IMR-90 (cell line): ENCODE measurements around the gene DMRT2. TPM values are rescaled to one million over a fixed set of nuclear protein-coding genes. Genes with fewer than 3 reads are reported as not detected.

ENCODE experiments used
- ATAC-seq: fragments of 200-7000 bp; cut with Tn5 transposase; 2 replicates; pipeline ENCODE4 v1.9.1; 2020; ENCODE audit warnings: low read depth, mild to moderate bottlenecking, moderate library complexity
- BruUV-seq: library from RNA; stranded (reverse); fragments of 400-500 nt; replicated peaks from 2 replicates; lab custom pipeline; 2021; lab: Mats Ljungman, UMichigan
- CTCF ChIA-PET: fragments of 300-600 bp; formaldehyde crosslinking; extraction: SDS; loops from one replicate; lab custom pipeline; 2021; ENCODE audit warnings: antibody characterized with exemption; lab: Yijun Ruan, JAX
- POLR2A ChIA-PET: fragments of 300-600 bp; sonication (Branson Sonifier 250); formaldehyde crosslinking; loops from one replicate; lab custom pipeline; 2022; ENCODE audit warnings: antibody characterized with exemption; ENCODE audit not compliant: unreplicated experiment; lab: Charles Lee
- DNase-seq: peaks from one replicate; pipeline ENCODE4 v3.0.0; 2013
- H2AFZ ChIP-seq: replicated peaks from 2 replicates; pipeline ENCODE3; 2013; ENCODE audit warnings: low read length, mild to moderate bottlenecking; ENCODE audit not compliant: poor library complexity
- H2AK5ac ChIP-seq: 2 replicates; pipeline ENCODE4 v1.6.1; 2013; ENCODE audit warnings: low read depth, low read length, inconsistent platforms
- H2AK9ac ChIP-seq: replicated peaks from 2 replicates; pipeline ENCODE3; 2013; ENCODE audit warnings: mild to moderate bottlenecking, low read depth, low read length, moderate library complexity; ENCODE audit not compliant: poor library complexity
- H2BK120ac ChIP-seq: 2 replicates; pipeline ENCODE4 v1.6.1; 2013; ENCODE audit warnings: low read depth, low read length, inconsistent platforms
- H2BK15ac ChIP-seq: 3 replicates; pipeline ENCODE4 v1.6.1; 2013; ENCODE audit warnings: low read depth, low read length, inconsistent platforms
- H2BK20ac ChIP-seq: 2 replicates; pipeline ENCODE4 v1.6.1; 2013; ENCODE audit warnings: low read depth, mild to moderate bottlenecking, inconsistent platforms, low read length, moderate library complexity
- H2BK5ac ChIP-seq: 2 replicates; pipeline ENCODE4 v1.6.1; 2013; ENCODE audit warnings: mild to moderate bottlenecking, low read depth, low read length, inconsistent platforms; ENCODE audit not compliant: poor library complexity, severe bottlenecking
- H3K14ac ChIP-seq: replicated peaks from 2 replicates; pipeline ENCODE4 v1.6.1; 2013; ENCODE audit warnings: low read depth, low read length, inconsistent platforms
- H3K18ac ChIP-seq: 2 replicates; pipeline ENCODE4 v1.6.1; 2013; ENCODE audit warnings: low read depth, low read length, control low read depth
- H3K23ac ChIP-seq: 2 replicates; pipeline ENCODE4 v1.6.1; 2013; ENCODE audit warnings: low read depth, low read length, inconsistent platforms
- H3K27ac ChIP-seq: 2 replicates; pipeline ENCODE4 v1.5.1; 2013; ENCODE audit warnings: mild to moderate bottlenecking, control low read depth, low read length; ENCODE audit not compliant: insufficient read depth
- H3K27me3 ChIP-seq: 2 replicates; pipeline ENCODE4 v1.6.1; 2013; ENCODE audit warnings: low read length; ENCODE audit not compliant: control insufficient read depth, insufficient read depth
- H3K36me3 ChIP-seq: 2 replicates; pipeline ENCODE4 v1.6.1; 2013; ENCODE audit warnings: low read length, mixed read lengths; ENCODE audit not compliant: control insufficient read depth, insufficient read depth
- H3K4ac ChIP-seq: 2 replicates; pipeline ENCODE4 v1.6.1; 2013; ENCODE audit warnings: low read depth, low read length, inconsistent platforms
- H3K4me1 ChIP-seq: 2 replicates; pipeline ENCODE4 v1.6.1; 2013; ENCODE audit warnings: low read length, mixed read lengths; ENCODE audit not compliant: control insufficient read depth, insufficient read depth
- H3K4me2 ChIP-seq: 2 replicates; pipeline ENCODE4 v1.6.1; 2013; ENCODE audit warnings: low read depth, mild to moderate bottlenecking, control low read depth, low read length, moderate library complexity
- H3K4me3 ChIP-seq: 2 replicates; pipeline ENCODE4 v1.5.1; 2013; ENCODE audit warnings: low read depth, mild to moderate bottlenecking, control low read depth, low read length, moderate library complexity; ENCODE audit not compliant: insufficient read depth
- H3K56ac ChIP-seq: 2 replicates; pipeline ENCODE4 v1.6.1; 2013; ENCODE audit warnings: low read length, inconsistent platforms; ENCODE audit not compliant: insufficient read depth; ENCODE audit errors: extremely low read depth
- H3K79me1 ChIP-seq, 2 experiments: 2 replicates each; pipeline ENCODE4 v1.6.1; 2013; ENCODE audit warnings: low read length in 2 of 2, inconsistent platforms in 1 of 2, low read depth in 1 of 2
- H3K9ac ChIP-seq: 2 replicates; pipeline ENCODE4 v1.6.1; 2013; ENCODE audit warnings: low read depth, low read length, control low read depth
- H3K9me1 ChIP-seq: 2 replicates; pipeline ENCODE4 v1.6.1; 2013; ENCODE audit warnings: low read length, inconsistent platforms; ENCODE audit not compliant: insufficient read depth
- H3K9me3 ChIP-seq: 2 replicates; pipeline ENCODE4 v1.6.1; 2013; ENCODE audit warnings: low read length; ENCODE audit not compliant: control insufficient read depth, insufficient read depth
- H4K20me1 ChIP-seq: 2 replicates; pipeline ENCODE4 v1.6.1; 2013; ENCODE audit warnings: low read length, inconsistent platforms; ENCODE audit not compliant: insufficient read depth
- H4K5ac ChIP-seq: 2 replicates; pipeline ENCODE4 v1.6.1; 2013; ENCODE audit warnings: mild to moderate bottlenecking, low read depth, low read length, control low read depth
- H4K8ac ChIP-seq, 2 experiments: 2 replicates each; pipeline ENCODE4 v1.6.1; 2013; ENCODE audit warnings: low read depth in 2 of 2, low read length in 2 of 2, control low read depth in 1 of 2, inconsistent platforms in 1 of 2
- H4K91ac ChIP-seq: 2 replicates; pipeline ENCODE4 v1.6.1; 2013; ENCODE audit warnings: low read depth, low read length, inconsistent platforms; ENCODE audit not compliant: insufficient read depth
- CHD1 ChIP-seq: IDR thresholded peaks from 2 replicates; pipeline ENCODE4 v1.6.1; 2012; ENCODE audit warnings: low read depth, low read length, improper control_type of control experiment
- CTCF ChIP-seq: conservative IDR thresholded peaks from 2 replicates; pipeline ENCODE4 v1.5.1; 2012; ENCODE audit warnings: mild to moderate bottlenecking, low read depth, low read length, improper control_type of control experiment
- FOS ChIP-seq: fragments of 150-350 bp; IDR thresholded peaks from 2 replicates; pipeline ENCODE4 v1.6.1; 2016; ENCODE audit warnings: low read depth, low read length
- MAFK ChIP-seq: IDR thresholded peaks from 2 replicates; pipeline ENCODE4 v1.6.1; 2012; ENCODE audit warnings: low read depth, low read length, improper control_type of control experiment
- MXI1 ChIP-seq: IDR thresholded peaks from 2 replicates; pipeline ENCODE4 v1.6.1; 2012; ENCODE audit warnings: low read depth, mild to moderate bottlenecking, low read length, moderate library complexity, borderline replicate concordance
- POLR2A ChIP-seq: IDR thresholded peaks from 2 replicates; pipeline ENCODE4 v1.6.1; 2012; ENCODE audit warnings: mild to moderate bottlenecking, low read depth, low read length
- WGBS, 2 experiments: methylation state at CpG; one replicate each; pipeline versions ENCODE4 v1.1.5 to v1.1.7; 2013; ENCODE audit warnings: missing lambda C conversion rate in 2 of 2; ENCODE audit not compliant: insufficient read length in 1 of 2; ENCODE audit errors: extremely low coverage in 2 of 2; 5-methylcytosine and 5-hydroxymethylcytosine counted together
- dilution Hi-C: fragments of 300-500 bp; cut with HindIII; formaldehyde crosslinking; loops from one replicate; pipeline ENCODE4 v1.14.3; 2018; ENCODE audit warnings: low sequenced_read_pairs; ENCODE audit not compliant: unreplicated experiment
- in situ Hi-C: fragments of 300-500 bp; cut with MboI; formaldehyde crosslinking; loops from 3 replicates; pipeline ENCODE4 v1.14.3; 2019; ENCODE audit warnings: low sequenced_read_pairs, inconsistent platforms, mixed read lengths
- intact Hi-C: fragments of 100-400 bp; cut with micrococcal nuclease; formaldehyde crosslinking; loops from 2 replicates; pipeline ENCODE4 v1.10.0; 2022
- polyA plus RNA-seq, 3 experiments: library from polyadenylated mRNA; depleted of rRNA; stranded (reverse); fragments of >200 nt; gene quantifications; 2 replicates each; pipeline ENCODE4 v1.2.3, GENCODE V29; 2012; ENCODE audit warnings: low replicate concordance in 1 of 3
- total RNA-seq: library from RNA; depleted of rRNA; stranded (reverse); fragments of >200 nt; gene quantifications from 2 replicates; pipeline ENCODE4 v1.2.3, GENCODE V29; 2012

DMRT2 gene
- total and polyA plus RNA-seq, 2 of the 4 experiments (the other 2 are of a cell fraction): not detected

- Histone ChIP-seq H2BK120ac (no peak overlapping the region), H2AFZ (no peak overlapping the region), H3K27ac (no peak overlapping the region), H3K56ac (no peak overlapping the region), H4K8ac (no peak overlapping the region), H3K4me1 (no peaks in the 10 kb centered on the region), H3K14ac (no peak overlapping the region), H4K91ac (no peak overlapping the region), H2AK9ac (no peak overlapping the region), H2BK15ac (no peak overlapping the region), H2AK5ac (no peak overlapping the region), H3K18ac (no peak overlapping the region), H4K20me1 (no peaks in the 10 kb centered on the region), H3K4me3 (no peak overlapping the region), H3K9me3 (no peaks in the 10 kb centered on the region), H4K5ac (no peak overlapping the region), H3K79me1 (no peaks in the 10 kb centered on the region), H2BK20ac (no peak overlapping the region), H3K23ac (no peak overlapping the region), H3K36me3 (no peaks in the 10 kb centered on the region), H3K9me1 (no peaks in the 10 kb centered on the region), H2BK5ac (no peak overlapping the region), H3K4me2 (no peak overlapping the region), H3K9ac (no peak overlapping the region), H3K4ac (no peak overlapping the region), H3K27me3 (no peaks in the 10 kb centered on the region)
- BruUV-seq: no TSS peak
- intact Hi-C loops: no loop called here
- WGBS, 2 experiments: 40% methylated on average over 1 of the region's 8 CpGs; no CpG with 5 or more reads in 1 of the 2 experiments
- ChIA-PET CTCF (no interaction called here), POLR2A (no interaction called here)
- dilution Hi-C loops: no loop called here
- DNase-seq (no peak), ATAC-seq (no peak)
- TF ChIP-seq MXI1 (no peak), MAFK (no peak), FOS (no peak), POLR2A (no peak), CTCF (no peak), CHD1 (no peak)
- in situ Hi-C loops: no loop called here
Measured at GRCh38 chr9:1025131-1025530, 25.0 kb upstream of the DMRT2 start.
